Measurements from ENCODE around the gene NAA80.

The NAA80 gene

GRCh38 chr3:50260027-50260941 is 38.9 kb downstream of the NAA80 start:
- Histone ChIP-seq H3K27ac (peak overlapping the region; percentile 97 to 100), H3K27me3 (no peaks in the 10 kb centered on the region), H3K4me1 (peaks cover 4 to 54% (median 42%) of the 10 kb centered on the region in 4 donors), H3K4me3 (peak overlapping the region; percentile 67 to 69), H3K36me3 (peaks cover 24 to 33% (median 33%) of the 10 kb centered on the region in 3 donors), H3K9me3 (no peaks in the 10 kb centered on the region)
- intact Hi-C loops (cut with DNase I; ENCODE audit: low total_unique reads) = no loop called here
- TF ChIP-seq, protein P1, sequence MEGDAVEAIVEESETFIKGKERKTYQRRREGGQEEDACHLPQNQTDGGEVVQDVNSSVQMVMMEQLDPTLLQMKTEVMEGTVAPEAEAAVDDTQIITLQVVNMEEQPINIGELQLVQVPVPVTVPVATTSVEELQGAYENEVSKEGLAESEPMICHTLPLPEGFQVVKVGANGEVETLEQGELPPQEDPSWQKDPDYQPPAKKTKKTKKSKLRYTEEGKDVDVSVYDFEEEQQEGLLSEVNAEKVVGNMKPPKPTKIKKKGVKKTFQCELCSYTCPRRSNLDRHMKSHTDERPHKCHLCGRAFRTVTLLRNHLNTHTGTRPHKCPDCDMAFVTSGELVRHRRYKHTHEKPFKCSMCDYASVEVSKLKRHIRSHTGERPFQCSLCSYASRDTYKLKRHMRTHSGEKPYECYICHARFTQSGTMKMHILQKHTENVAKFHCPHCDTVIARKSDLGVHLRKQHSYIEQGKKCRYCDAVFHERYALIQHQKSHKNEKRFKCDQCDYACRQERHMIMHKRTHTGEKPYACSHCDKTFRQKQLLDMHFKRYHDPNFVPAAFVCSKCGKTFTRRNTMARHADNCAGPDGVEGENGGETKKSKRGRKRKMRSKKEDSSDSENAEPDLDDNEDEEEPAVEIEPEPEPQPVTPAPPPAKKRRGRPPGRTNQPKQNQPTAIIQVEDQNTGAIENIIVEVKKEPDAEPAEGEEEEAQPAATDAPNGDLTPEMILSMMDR (IDR thresholded peaks at IDR 0.05) = peak; percentile 98 to 99
- DNase-seq = peak; percentile 91 to 97

GRCh38 chr3:50259432-50260026 is 39.7 kb downstream of the NAA80 start:
- peaks cover 27 to 40% (median 39%) of the 10 kb centered on the region in 3 donors for H3K36me3 ChIP-seq
- peaks cover 4 to 54% (median 40%) of the 10 kb centered on the region in 4 donors for H3K4me1 ChIP-seq
- intact Hi-C loops (cut with DNase I; ENCODE audit: low total_unique reads) = no loop called here
- TF ChIP-seq, protein P1 (IDR thresholded peaks at IDR 0.05) = no peak
- peak overlapping the region; percentile 67 to 69 for H3K4me3 ChIP-seq
- no peaks in the 10 kb centered on the region for H3K9me3 ChIP-seq
- H3K27me3 ChIP-seq = no peaks in the 10 kb centered on the region
- no peak for DNase-seq
- peak overlapping the region; percentile 97 to 100 for H3K27ac ChIP-seq

DNA sequence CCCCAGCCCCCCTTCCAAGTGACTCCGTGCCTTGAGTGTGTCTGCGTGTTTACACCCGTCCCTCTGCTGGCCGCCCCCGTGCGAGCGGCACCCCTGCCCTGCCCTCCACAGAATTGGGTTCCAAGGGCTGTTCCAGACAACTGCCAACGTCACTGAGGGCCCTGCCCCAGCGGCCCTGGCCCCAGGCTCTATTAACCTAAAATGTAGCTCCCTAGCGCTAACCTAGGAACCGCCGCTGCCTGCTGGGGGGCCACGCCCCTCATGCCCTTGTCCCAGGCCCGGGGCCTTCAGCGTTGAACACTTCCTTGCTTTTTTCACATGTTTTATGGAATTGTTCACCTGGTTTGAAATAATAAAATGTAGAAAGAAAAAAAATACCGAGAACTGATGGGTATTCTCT is 40.2 kb downstream of the NAA80 start:
- H3K4me1 ChIP-seq = peaks cover 2 to 54% (median 38%) of the 10 kb centered on the region in 4 donors
- DNase-seq = no peak
- H3K9me3 ChIP-seq = no peaks in the 10 kb centered on the region
- H3K27me3 ChIP-seq = no peaks in the 10 kb centered on the region
- H3K36me3 ChIP-seq = peaks cover 28 to 46% (median 45%) of the 10 kb centered on the region in 3 donors
- H3K27ac ChIP-seq = peak overlapping the region; percentile 97 to 100
- TF ChIP-seq, protein P1 (IDR thresholded peaks at IDR 0.05) = no peak
- no peak overlapping the region for H3K4me3 ChIP-seq
- intact Hi-C loops (cut with DNase I; ENCODE audit: low total_unique reads) = no loop called here

DNA sequence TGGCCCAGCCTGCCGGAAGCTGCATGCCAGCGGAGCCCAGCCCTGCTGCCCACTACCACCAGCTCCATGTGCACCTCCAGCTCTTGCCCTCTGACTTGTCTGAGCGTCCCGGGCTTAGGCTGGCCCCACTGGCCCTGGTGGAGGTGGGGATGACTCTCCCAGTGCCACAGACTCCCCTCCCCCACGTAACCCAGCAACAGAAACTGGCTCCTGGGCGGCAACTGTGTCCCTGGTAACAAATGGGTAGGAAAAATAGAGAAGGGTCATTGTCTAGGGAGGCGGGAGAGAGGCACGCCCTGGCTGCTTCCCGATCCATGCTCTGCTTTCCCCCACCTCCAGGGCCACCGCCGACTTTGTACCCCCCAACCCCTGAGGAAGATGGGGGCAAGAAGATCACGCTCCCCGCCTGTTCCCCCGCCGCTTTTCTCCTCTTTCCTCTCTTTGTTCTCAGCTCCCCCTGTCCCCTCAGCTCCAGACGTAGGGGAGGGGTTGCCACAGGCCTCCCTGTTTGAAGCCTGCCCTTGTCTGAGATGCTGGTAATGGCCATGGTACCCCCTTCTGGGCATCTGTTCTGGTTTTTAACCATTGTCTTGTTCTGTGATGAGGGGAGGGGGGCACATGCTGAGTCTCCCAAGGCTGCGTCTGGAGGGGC is 41.0 kb downstream of the NAA80 start:
- DNase-seq = no peak
- peaks cover 31 to 54% (median 53%) of the 10 kb centered on the region in 3 donors for H3K36me3 ChIP-seq

More for the DNA sequence above, 41.0 kb downstream of the NAA80 start:
- no peak overlapping the region for H3K4me3 ChIP-seq
- H3K4me1 ChIP-seq = peaks cover 0 to 48% (median 34%) of the 10 kb centered on the region in 4 donors
- H3K9me3 ChIP-seq = no peaks in the 10 kb centered on the region
- TF ChIP-seq, protein P1 (IDR thresholded peaks at IDR 0.05) = no peak
- intact Hi-C loops (cut with DNase I; ENCODE audit: low total_unique reads) = no loop called here
- no peaks in the 10 kb centered on the region for H3K27me3 ChIP-seq
- H3K27ac ChIP-seq = peak overlapping the region; percentile 97 to 100
